Loucy (cell line): Measurements from ENCODE around the gene ESR2.

Source experiments
- H2AFZ ChIP-seq: fragments of 200-600 bp; sonication (generic); 2 replicates; pipeline ENCODE4 v1.6.0; 2016; ENCODE audit warnings: antibody characterized with exemption, mild to moderate bottlenecking, low read length, moderate library complexity
- H3F3A ChIP-seq: fragments of 200-600 bp; 2 replicates; pipeline ENCODE4 v1.6.0; 2016; ENCODE audit warnings: antibody characterized with exemption, low read depth, mild to moderate bottlenecking
- H3K27me3 ChIP-seq: fragments of 200-600 bp; sonication (generic); 2 replicates; pipeline ENCODE4 v1.6.1; 2014; ENCODE audit warnings: low read length, mild to moderate bottlenecking; ENCODE audit not compliant: insufficient read depth, poor library complexity, severe bottlenecking
- H3K36me3 ChIP-seq: fragments of 200-600 bp; sonication (generic); 2 replicates; pipeline ENCODE4 v1.6.1; 2016; ENCODE audit warnings: low read length; ENCODE audit not compliant: insufficient read depth
- H3K4me1 ChIP-seq: fragments of 200-600 bp; sonication (generic); 2 replicates; pipeline ENCODE4 v1.5.1; 2014; ENCODE audit warnings: low read length, mild to moderate bottlenecking; ENCODE audit not compliant: insufficient read depth, poor library complexity, severe bottlenecking
- H3K4me2 ChIP-seq: fragments of 200-600 bp; sonication (generic); 2 replicates; pipeline ENCODE4 v1.6.0; 2014; ENCODE audit warnings: antibody characterized with exemption, low read length, low read depth, mild to moderate bottlenecking; ENCODE audit not compliant: poor library complexity, severe bottlenecking
- H3K4me3 ChIP-seq: fragments of 200-600 bp; sonication (generic); 2 replicates; pipeline ENCODE4 v1.5.1; 2014; ENCODE audit warnings: low read length, mild to moderate bottlenecking, mixed read lengths; ENCODE audit not compliant: poor library complexity, severe bottlenecking
- H3K79me2 ChIP-seq: fragments of 200-600 bp; sonication (generic); 2 replicates; pipeline ENCODE4 v1.6.1; 2014; ENCODE audit warnings: low read length; ENCODE audit not compliant: insufficient read depth
- H3K9ac ChIP-seq: fragments of 200-600 bp; sonication (generic); 2 replicates; pipeline ENCODE4 v1.6.0; 2014; ENCODE audit warnings: mild to moderate bottlenecking, low read depth, low read length, moderate library complexity; ENCODE audit not compliant: poor library complexity, severe bottlenecking
- H3K9me2 ChIP-seq: fragments of 200-600 bp; sonication (generic); replicated peaks from 2 replicates; pipeline ENCODE4 v1.6.1; 2016; ENCODE audit warnings: low read depth, low read length, mixed read lengths
- H3K9me3 ChIP-seq: fragments of 200-600 bp; sonication (generic); 2 replicates; pipeline ENCODE4 v1.6.1; 2014; ENCODE audit warnings: mild to moderate bottlenecking, antibody characterized with exemption, low read length, low read depth; ENCODE audit not compliant: insufficient read depth
- H4K20me1 ChIP-seq: fragments of 200-600 bp; sonication (generic); 2 replicates; pipeline ENCODE4 v1.6.0; 2014; ENCODE audit warnings: antibody characterized with exemption, low read length, mild to moderate bottlenecking; ENCODE audit not compliant: insufficient read depth, poor library complexity, severe bottlenecking
- CTCF ChIP-seq: fragments of 200-600 bp; sonication (generic); conservative IDR thresholded peaks from 2 replicates; pipeline ENCODE4 v1.5.1; 2014; ENCODE audit warnings: mild to moderate bottlenecking, antibody characterized with exemption, low read length
- EZH2phosphoT487 ChIP-seq: fragments of 200-600 bp; IDR thresholded peaks from 2 replicates; pipeline ENCODE4 v1.6.1; 2018; ENCODE audit warnings: antibody characterized with exemption, mild to moderate bottlenecking, moderate library complexity, borderline replicate concordance

ESR2 gene

GRCh38 chr14:64232095-64232838 lies 61.9 kb downstream of the ESR2 start:
- Histone ChIP-seq H3K79me2 (no peaks in the 10 kb centered on the region), H3K9ac (no peak overlapping the region), H3K4me2 (no peak overlapping the region), H2AFZ (no peak overlapping the region), H3K9me2 (no peaks in the 10 kb centered on the region), H3K36me3 (no peaks in the 10 kb centered on the region), H3F3A (no peaks in the 10 kb centered on the region), H3K4me3 (no peak overlapping the region), H3K9me3 (no peaks in the 10 kb centered on the region), H3K4me1 (no peaks in the 10 kb centered on the region), H4K20me1 (no peaks in the 10 kb centered on the region), H3K27me3 (no peaks in the 10 kb centered on the region)
- no peak for TF ChIP-seq EZH2phosphoT487
- TF ChIP-seq CTCF = no peak

- no peaks in the 10 kb centered on the region for H4K20me1 ChIP-seq
- no peak overlapping the region for H2AFZ ChIP-seq
- H3K79me2 ChIP-seq = no peaks in the 10 kb centered on the region
- no peak overlapping the region for H3K4me3 ChIP-seq
- H3K4me1 ChIP-seq = no peaks in the 10 kb centered on the region
- no peaks in the 10 kb centered on the region for H3F3A ChIP-seq
- H3K9ac ChIP-seq = no peak overlapping the region
- no peaks in the 10 kb centered on the region for H3K9me3 ChIP-seq
- H3K4me2 ChIP-seq = no peak overlapping the region
- H3K36me3 ChIP-seq = peaks cover 8% of the 10 kb centered on the region
- no peaks in the 10 kb centered on the region for H3K9me2 ChIP-seq
- TF ChIP-seq CTCF (no peak), EZH2phosphoT487 (no peak)
- H3K27me3 ChIP-seq = no peaks in the 10 kb centered on the region
Observed at GRCh38 chr14:64229489-64229888, 64.7 kb downstream of the ESR2 start.

- no peaks in the 10 kb centered on the region for H4K20me1 ChIP-seq
- H3K79me2 ChIP-seq = no peaks in the 10 kb centered on the region
- H3K27me3 ChIP-seq = no peaks in the 10 kb centered on the region
- H3K9me3 ChIP-seq = no peaks in the 10 kb centered on the region
- peaks cover 2% of the 10 kb centered on the region for H3K4me1 ChIP-seq
- no peak overlapping the region for H3K4me2 ChIP-seq
- no peak overlapping the region for H2AFZ ChIP-seq
- no peak overlapping the region for H3K9ac ChIP-seq
- no peaks in the 10 kb centered on the region for H3F3A ChIP-seq
- TF ChIP-seq EZH2phosphoT487 (no peak), CTCF (no peak)
- H3K9me2 ChIP-seq = no peaks in the 10 kb centered on the region
- H3K36me3 ChIP-seq = peaks cover 8% of the 10 kb centered on the region
- H3K4me3 ChIP-seq = no peak overlapping the region
Observed at GRCh38 chr14:64227856-64228255, 66.3 kb downstream of the ESR2 start.
